ENCODE measurements around the gene FAM221B. TPM values are rescaled to one million over a fixed set of nuclear protein-coding genes. Genes with fewer than 3 reads are reported as not detected.

The FAM221B gene
- total and polyA plus RNA-seq, 2 experiments from 2014 or later: 0.47 TPM; not detected in 1

GRCh38 chr9:35766997-35767396 is 61.5 kb downstream of the FAM221B start:
- no peak for ATAC-seq
- peaks cover 29% of the 10 kb centered on the region for H3K79me2 ChIP-seq (replicated peaks; ENCODE audit: insufficient read depth)
- no peak for DNase-seq (ENCODE audit: low spot score)
- H3K27me3 ChIP-seq (ENCODE audit: insufficient read depth): no peaks in the 10 kb centered on the region
- Mint-ChIP-seq H3K27ac (no peak overlapping the region), H3K27me3 (ENCODE audit: insufficient read depth, low read depth, poor library complexity) (no peaks in the 10 kb centered on the region), H3K4me3 (no peak overlapping the region), H3K4me1 (peaks cover 11% of the 10 kb centered on the region; the same call in 2 of the 3 replicates), H3K9me3 (no peaks in the 10 kb centered on the region), H3K36me3 (ENCODE audit: low read depth) (no peaks in the 10 kb centered on the region)
- TF ChIP-seq ZNF331 (CRISPR knock-in tag; IDR thresholded peaks at IDR 0.05; ENCODE audit: low read depth) (no peak), REST (IDR thresholded peaks at IDR 0.05; ENCODE audit: unreplicated experiment) (no peak), JUNB (IDR thresholded peaks at IDR 0.05; ENCODE audit: unreplicated experiment) (no peak), ZNF462 (CRISPR knock-in tag; IDR thresholded peaks at IDR 0.05) (no peak)
- no peaks in the 10 kb centered on the region for H3K9me2 ChIP-seq (ENCODE audit: insufficient read depth)
- H3K36me3 ChIP-seq (ENCODE audit: insufficient read depth): no peaks in the 10 kb centered on the region
- no peak overlapping the region for H3K4me3 ChIP-seq
- H4K20me1 ChIP-seq (replicated peaks; ENCODE audit: insufficient read depth): peaks cover 3% of the 10 kb centered on the region; the same call in 1 of the 2 replicates
- no peaks in the 10 kb centered on the region; the same call in 1 of the 2 replicates for H3K4me1 ChIP-seq (ENCODE audit: insufficient read depth)
- H3K4me2 ChIP-seq: no peak overlapping the region
- no peak overlapping the region for H2AFZ ChIP-seq
- H3F3A ChIP-seq (replicated peaks; ENCODE audit: low read depth): no peaks in the 10 kb centered on the region
- H3K27ac ChIP-seq (ENCODE audit: low read depth): no peak overlapping the region

Small RNA genes within 50 kb of the gene (small RNA-seq; reads per million reads assigned to genes)
- 0.25 reads per million, percentile 4 among the genes with 10 or more reads in this experiment for gene HINT2 (ENCODE audit: low replicate concordance)

Other genes with a start within 250 kb of the FAM221B start
- 8.2 and 10.7 TPM in 2 replicates for gene TESK1, start 223.5 kb downstream of the FAM221B start, total RNA-seq (2014; rRNA removed; shearing (Covaris generic))
- 6.8 and 7.3 TPM in 2 replicates for gene TESK1, start 223.5 kb downstream of the FAM221B start, polyA plus RNA-seq (2016; fragmentation: Nextera tagmentation; extraction: Ambion mirVana)
- 2.7 and 4.8 TPM in 2 replicates for gene CD72, start 210.3 kb downstream of the FAM221B start, total RNA-seq (2014; rRNA removed; shearing (Covaris generic))
- gene CD72, start 210.3 kb downstream of the FAM221B start, polyA plus RNA-seq (2016; fragmentation: Nextera tagmentation; extraction: Ambion mirVana): 4.6 and 4.7 TPM in 2 replicates
- 14.7 and 16.4 TPM in 2 replicates for gene SIT1, start 177.8 kb downstream of the FAM221B start, total RNA-seq (2014; rRNA removed; shearing (Covaris generic))
- 13.2 TPM in 2 replicates for gene SIT1, start 177.8 kb downstream of the FAM221B start, polyA plus RNA-seq (2016; fragmentation: Nextera tagmentation; extraction: Ambion mirVana)
- 8,626 and 33,360 TPM in 2 replicates for gene RMRP, start 170.7 kb downstream of the FAM221B start, total RNA-seq (2014; rRNA removed; shearing (Covaris generic))
- gene RMRP, start 170.7 kb downstream of the FAM221B start, polyA plus RNA-seq (2016; fragmentation: Nextera tagmentation; extraction: Ambion mirVana): 15.3 and 43.0 TPM in 2 replicates
- 2.4 and 6.9 TPM in 2 replicates for gene CCDC107, start 170.4 kb downstream of the FAM221B start, total RNA-seq (2014; rRNA removed; shearing (Covaris generic))
- 18.4 and 20.8 TPM in 2 replicates for gene CCDC107, start 170.4 kb downstream of the FAM221B start, polyA plus RNA-seq (2016; fragmentation: Nextera tagmentation; extraction: Ambion mirVana)
- gene ARHGEF39, start 163.5 kb downstream of the FAM221B start, total RNA-seq (2014; rRNA removed; shearing (Covaris generic)): 16.8 and 25.7 TPM in 2 replicates
- gene ARHGEF39, start 163.5 kb downstream of the FAM221B start, polyA plus RNA-seq (2016; fragmentation: Nextera tagmentation; extraction: Ambion mirVana): 25.2 and 31.0 TPM in 2 replicates
- not detected in 2 replicates for gene CA9, start 154.8 kb downstream of the FAM221B start, total RNA-seq (2014; rRNA removed; shearing (Covaris generic))
- 1.1 and 2.2 TPM in 2 replicates for gene CA9, start 154.8 kb downstream of the FAM221B start, polyA plus RNA-seq (2016; fragmentation: Nextera tagmentation; extraction: Ambion mirVana)
- gene TPM2, start 138.8 kb downstream of the FAM221B start, total RNA-seq (2014; rRNA removed; shearing (Covaris generic)): 116 and 141 TPM in 2 replicates
- gene TPM2, start 138.8 kb downstream of the FAM221B start, polyA plus RNA-seq (2016; fragmentation: Nextera tagmentation; extraction: Ambion mirVana): 488 and 540 TPM in 2 replicates
- 116 and 120 TPM in 2 replicates for gene TLN1, start 96.5 kb downstream of the FAM221B start, total RNA-seq (2014; rRNA removed; shearing (Covaris generic))
- 21.5 and 26.0 TPM in 2 replicates for gene TLN1, start 96.5 kb downstream of the FAM221B start, polyA plus RNA-seq (2016; fragmentation: Nextera tagmentation; extraction: Ambion mirVana)
- 24.9 and 32.4 TPM in 2 replicates for gene CREB3, start 96.1 kb downstream of the FAM221B start, total RNA-seq (2014; rRNA removed; shearing (Covaris generic))
- 19.2 and 20.3 TPM in 2 replicates for gene CREB3, start 96.1 kb downstream of the FAM221B start, polyA plus RNA-seq (2016; fragmentation: Nextera tagmentation; extraction: Ambion mirVana)
- gene GBA2, start 79.5 kb downstream of the FAM221B start, total RNA-seq (2014; rRNA removed; shearing (Covaris generic)): 80.1 and 80.2 TPM in 2 replicates
- gene GBA2, start 79.5 kb downstream of the FAM221B start, polyA plus RNA-seq (2016; fragmentation: Nextera tagmentation; extraction: Ambion mirVana): 32.1 and 32.8 TPM in 2 replicates
- gene RGP1, start 79.4 kb downstream of the FAM221B start, total RNA-seq (2014; rRNA removed; shearing (Covaris generic)): 12.9 and 16.0 TPM in 2 replicates
- gene RGP1, start 79.4 kb downstream of the FAM221B start, polyA plus RNA-seq (2016; fragmentation: Nextera tagmentation; extraction: Ambion mirVana): 2.7 and 2.8 TPM in 2 replicates
- not detected in 2 replicates for gene MSMP, start 74.5 kb downstream of the FAM221B start, total RNA-seq (2014; rRNA removed; shearing (Covaris generic))
- 0.57 and 0.81 TPM in 2 replicates for gene MSMP, start 74.5 kb downstream of the FAM221B start, polyA plus RNA-seq (2016; fragmentation: Nextera tagmentation; extraction: Ambion mirVana)
- gene NPR2, start 37.1 kb downstream of the FAM221B start, total RNA-seq (2014; rRNA removed; shearing (Covaris generic)): 7.6 and 14.4 TPM in 2 replicates
- gene NPR2, start 37.1 kb downstream of the FAM221B start, polyA plus RNA-seq (2016; fragmentation: Nextera tagmentation; extraction: Ambion mirVana): 9.0 and 9.8 TPM in 2 replicates
- 0.45 TPM in 1 of 2 replicates, not detected in the other for gene SPAG8, start 16.5 kb downstream of the FAM221B start, total RNA-seq (2014; rRNA removed; shearing (Covaris generic))
- 0.17 and 0.45 TPM in 2 replicates for gene SPAG8, start 16.5 kb downstream of the FAM221B start, polyA plus RNA-seq (2016; fragmentation: Nextera tagmentation; extraction: Ambion mirVana)
- gene HINT2, start 13.7 kb downstream of the FAM221B start, total RNA-seq (2014; rRNA removed; shearing (Covaris generic)): 20.9 and 23.8 TPM in 2 replicates
- 69.9 and 74.5 TPM in 2 replicates for gene HINT2, start 13.7 kb downstream of the FAM221B start, polyA plus RNA-seq (2016; fragmentation: Nextera tagmentation; extraction: Ambion mirVana)
- gene TMEM8B, start 496 bp upstream of the FAM221B start, total RNA-seq (2014; rRNA removed; shearing (Covaris generic)): 5.5 and 7.5 TPM in 2 replicates
- gene TMEM8B, start 496 bp upstream of the FAM221B start, polyA plus RNA-seq (2016; fragmentation: Nextera tagmentation; extraction: Ambion mirVana): 3.6 and 4.2 TPM in 2 replicates
- gene OR13J1, start 41.7 kb upstream of the FAM221B start, total RNA-seq (2014; rRNA removed; shearing (Covaris generic)): not detected in 2 replicates
- 0.15 TPM in 1 of 2 replicates, not detected in the other for gene OR13J1, start 41.7 kb upstream of the FAM221B start, polyA plus RNA-seq (2016; fragmentation: Nextera tagmentation; extraction: Ambion mirVana)
- gene HRCT1, start 77.5 kb upstream of the FAM221B start, total RNA-seq (2014; rRNA removed; shearing (Covaris generic)): not detected in 2 replicates
- gene HRCT1, start 77.5 kb upstream of the FAM221B start, polyA plus RNA-seq (2016; fragmentation: Nextera tagmentation; extraction: Ambion mirVana): not detected in 2 replicates
- gene SPAAR, start 80.8 kb upstream of the FAM221B start, total RNA-seq (2014; rRNA removed; shearing (Covaris generic)): not detected in 2 replicates
- 0.17 TPM in 1 of 2 replicates, not detected in the other for gene SPAAR, start 80.8 kb upstream of the FAM221B start, polyA plus RNA-seq (2016; fragmentation: Nextera tagmentation; extraction: Ambion mirVana)
- not detected in 2 replicates for gene OR2S2, start 129.4 kb upstream of the FAM221B start, total RNA-seq (2014; rRNA removed; shearing (Covaris generic))
- not detected in 2 replicates for gene OR2S2, start 129.4 kb upstream of the FAM221B start, polyA plus RNA-seq (2016; fragmentation: Nextera tagmentation; extraction: Ambion mirVana)
- gene RECK, start 208.2 kb upstream of the FAM221B start, total RNA-seq (2014; rRNA removed; shearing (Covaris generic)): 8.1 and 8.6 TPM in 2 replicates
- 11.3 and 11.6 TPM in 2 replicates for gene RECK, start 208.2 kb upstream of the FAM221B start, polyA plus RNA-seq (2016; fragmentation: Nextera tagmentation; extraction: Ambion mirVana)

Data from GM23338 (cell line).